KBM-7 (cell line): ENCODE measurements around the gene ATP11B.
A peak's percentile ranks its signal among the peaks of the same experiment; 100 is the strongest.

Experiments used
- DNase-seq: peaks from one replicate; pipeline ENCODE4 v3.0.0-alpha.2; 2015
- in situ Hi-C: fragments of 300-500 bp; cut with MboI; formaldehyde crosslinking; loops from 2 replicates; pipeline ENCODE4 v1.14.3; 2020; ENCODE audit warnings: low sequenced_read_pairs, low pct_unique_long_range_greater_than_20kb, mixed read lengths

The ATP11B gene

GRCh38 chr3:182792901-182793662, at the start of gene ATP11B:
Gene ATP11B, plus strand, starts transcription at chr3:182793504. Its CDS starts 256 bp downstream, at chr3:182793760.
- in situ Hi-C loops = no loop called here
- peak; percentile 73 for DNase-seq

- DNase-seq = no peak
- in situ Hi-C loops = no loop called here
Observed at GRCh38 chr3:182746959-182747358, 46.3 kb upstream of the ATP11B start.

DNA sequence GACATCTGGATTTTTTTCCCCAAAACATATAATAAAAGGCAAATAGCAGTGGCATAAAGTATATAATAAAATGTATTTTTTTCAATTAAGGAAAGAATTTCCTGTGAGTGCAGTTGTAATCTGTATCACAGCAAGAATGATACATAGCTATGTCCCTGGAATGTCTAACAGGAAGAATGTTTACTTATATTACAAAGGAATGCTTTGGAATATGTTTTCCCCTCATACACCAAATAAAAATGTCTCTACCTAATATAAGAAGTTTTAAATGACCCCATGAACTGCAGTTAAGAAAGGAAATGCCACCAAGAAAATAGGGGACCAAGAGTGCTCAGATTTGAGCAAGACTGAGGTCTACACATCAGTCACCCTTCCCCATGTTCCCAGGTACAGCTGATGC, 38.0 kb upstream of the ATP11B start:
- DNase-seq = no peak
- in situ Hi-C loops = no loop called here

DNA sequence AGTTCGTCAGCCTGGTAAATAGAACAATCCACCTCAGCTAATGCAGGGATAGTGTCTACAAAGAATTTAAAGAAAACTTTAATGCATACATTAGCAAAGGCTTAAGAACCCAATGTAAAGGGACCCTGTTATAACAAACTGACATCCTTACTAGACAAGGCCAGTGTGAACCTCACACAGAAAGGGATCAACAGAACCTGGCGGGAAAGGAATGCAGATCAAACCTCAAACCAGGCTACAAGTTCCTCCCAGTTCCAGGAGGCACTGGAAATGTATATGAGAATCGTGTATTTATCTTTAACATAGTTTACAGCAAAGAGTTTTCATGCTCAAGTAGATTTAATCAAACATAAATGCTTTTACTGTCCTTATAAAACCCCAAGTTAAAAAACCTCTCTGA, 37.6 kb upstream of the ATP11B start:
- DNase-seq = no peak
- in situ Hi-C loops = no loop called here

GRCh38 chr3:182760576-182761164, 32.6 kb upstream of the ATP11B start:
- in situ Hi-C loops = no loop called here
- DNase-seq = no peak

GRCh38 chr3:182763896-182764295, 29.4 kb upstream of the ATP11B start:
- no peak for DNase-seq
- in situ Hi-C loops = no loop called here

GRCh38 chr3:182765287-182765686, 28.0 kb upstream of the ATP11B start:
- DNase-seq = no peak
- in situ Hi-C loops = no loop called here

DNA sequence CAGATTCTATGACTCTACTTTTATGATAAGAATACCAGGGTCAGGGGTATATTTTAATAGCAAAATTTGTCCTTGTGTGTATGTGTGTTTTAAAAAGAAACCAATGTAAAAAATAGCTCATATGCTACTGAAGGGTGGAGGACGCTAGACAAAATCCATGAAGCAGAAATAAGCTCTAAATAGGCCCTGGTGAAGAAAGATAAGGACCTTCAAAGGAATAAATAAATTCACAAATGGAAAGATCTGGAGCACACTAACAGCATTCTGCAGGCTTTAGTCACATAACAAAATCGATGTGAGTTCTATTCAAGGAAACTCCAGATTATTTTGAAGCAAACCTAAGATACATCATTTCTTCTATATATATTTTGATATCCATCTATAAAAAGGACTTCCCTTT, 27.2 kb upstream of the ATP11B start:
- in situ Hi-C loops = no loop called here
- no peak for DNase-seq

- no peak for DNase-seq
- in situ Hi-C loops = no loop called here
Observed at GRCh38 chr3:182768413-182768812, 24.9 kb upstream of the ATP11B start.

- in situ Hi-C loops = no loop called here
- DNase-seq = no peak
Observed at GRCh38 chr3:182769673-182770072, 23.6 kb upstream of the ATP11B start.

GRCh38 chr3:182782149-182782548, 11.2 kb upstream of the ATP11B start:
- in situ Hi-C loops = no loop called here
- no peak for DNase-seq

GRCh38 chr3:182783106-182783505, 10.2 kb upstream of the ATP11B start:
- no peak for DNase-seq
- in situ Hi-C loops = no loop called here

DNA sequence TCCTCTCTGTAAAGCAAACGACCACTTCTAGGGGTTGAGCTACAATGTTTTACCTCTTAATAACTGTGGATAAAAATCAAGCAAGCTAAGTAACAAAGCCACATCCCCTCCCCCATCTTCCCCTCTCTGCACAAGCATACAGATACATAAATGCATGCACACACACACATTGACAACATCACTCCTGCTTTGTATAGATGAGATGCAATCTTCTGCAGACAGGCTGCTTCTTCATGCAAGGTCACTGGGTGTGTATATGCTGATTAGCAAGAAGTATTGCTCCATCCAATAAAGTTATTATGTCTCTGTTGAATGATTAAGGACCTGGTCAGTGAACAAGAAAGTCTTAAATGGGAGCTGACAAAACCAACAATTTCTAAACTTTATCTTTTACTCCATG, 8.8 kb upstream of the ATP11B start:
- DNase-seq = no peak
- in situ Hi-C loops = no loop called here

DNA sequence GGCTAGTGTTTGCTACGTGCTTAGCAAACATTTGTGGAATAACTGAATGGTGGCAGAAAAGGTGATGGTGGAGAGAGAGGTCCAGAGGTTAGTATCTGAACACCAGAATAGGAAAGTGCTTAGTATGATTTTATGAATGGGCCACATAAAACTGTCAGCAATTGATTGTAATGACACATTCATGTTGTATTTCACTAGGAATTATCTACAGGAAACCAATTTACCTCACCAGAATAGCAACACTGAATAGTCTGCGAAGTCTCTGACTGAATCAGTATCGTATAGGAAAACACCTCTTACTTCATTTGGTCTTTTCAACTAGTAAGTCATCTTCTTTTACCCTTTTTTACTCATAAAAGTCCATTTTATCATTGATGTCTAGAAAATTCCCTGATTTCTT, 8.2 kb upstream of the ATP11B start:
- in situ Hi-C loops = no loop called here

GRCh38 chr3:182785756-182786155, 7.5 kb upstream of the ATP11B start:
- in situ Hi-C loops = no loop called here
- DNase-seq = no peak

More for the DNA sequence above, 8.2 kb upstream of the ATP11B start:
- no peak for DNase-seq

GRCh38 chr3:182786564-182787196, 6.6 kb upstream of the ATP11B start:
- in situ Hi-C loops = no loop called here
- no peak for DNase-seq

DNA sequence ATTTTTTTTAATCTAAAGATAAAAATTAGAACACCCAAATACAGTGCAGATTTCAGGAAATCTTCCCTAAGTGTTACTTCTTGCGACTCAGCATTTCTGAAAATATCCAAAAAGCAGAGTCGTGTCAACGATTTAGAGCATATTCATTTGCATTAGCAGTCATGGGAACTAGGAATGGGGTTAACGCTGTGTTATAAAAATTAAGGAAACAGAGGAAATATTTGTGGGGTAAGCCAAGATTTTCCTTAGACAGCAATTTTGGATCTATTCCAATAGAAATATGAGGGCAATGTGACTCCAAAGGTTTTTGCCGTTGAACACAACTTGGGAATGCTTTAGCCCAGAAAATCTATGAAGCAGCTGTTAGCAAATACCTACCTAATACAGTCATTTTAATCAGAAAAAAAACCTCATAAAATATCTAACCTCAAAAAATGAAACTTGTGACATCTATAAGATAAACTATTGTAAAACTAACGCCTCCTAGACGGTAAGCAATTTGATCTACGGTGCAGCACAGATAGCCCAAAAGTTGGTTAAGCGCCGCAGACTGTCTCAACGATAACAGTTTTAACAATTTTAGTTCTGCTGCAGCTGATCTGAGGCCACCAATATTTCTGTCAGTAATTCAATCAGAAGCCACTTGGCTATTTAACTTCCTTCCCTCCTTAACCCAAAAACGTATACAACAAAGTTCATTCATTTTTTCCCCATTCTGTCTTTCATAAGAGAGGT, 5.8 kb upstream of the ATP11B start:
- no peak for DNase-seq
- in situ Hi-C loops = no loop called here

DNA sequence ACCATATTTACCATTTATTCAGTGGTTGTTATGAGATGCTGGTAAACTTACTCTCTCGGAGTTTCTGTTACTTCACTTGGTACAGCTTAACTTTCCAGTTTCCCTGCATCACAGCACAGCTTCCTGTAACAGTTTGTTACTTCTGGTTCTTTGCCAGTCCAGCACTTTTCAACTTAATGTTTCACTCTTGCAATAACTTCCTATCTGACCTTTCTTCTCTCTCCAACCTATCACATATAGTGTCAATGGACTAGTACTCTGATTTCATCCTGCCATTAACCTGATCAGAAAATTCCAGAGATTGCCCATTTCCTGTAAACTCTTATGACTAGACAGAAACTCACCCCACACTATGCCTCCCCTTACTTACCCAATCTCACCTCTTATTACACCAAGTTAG, 3.9 kb upstream of the ATP11B start:
- DNase-seq = no peak
- in situ Hi-C loops = no loop called here

DNA sequence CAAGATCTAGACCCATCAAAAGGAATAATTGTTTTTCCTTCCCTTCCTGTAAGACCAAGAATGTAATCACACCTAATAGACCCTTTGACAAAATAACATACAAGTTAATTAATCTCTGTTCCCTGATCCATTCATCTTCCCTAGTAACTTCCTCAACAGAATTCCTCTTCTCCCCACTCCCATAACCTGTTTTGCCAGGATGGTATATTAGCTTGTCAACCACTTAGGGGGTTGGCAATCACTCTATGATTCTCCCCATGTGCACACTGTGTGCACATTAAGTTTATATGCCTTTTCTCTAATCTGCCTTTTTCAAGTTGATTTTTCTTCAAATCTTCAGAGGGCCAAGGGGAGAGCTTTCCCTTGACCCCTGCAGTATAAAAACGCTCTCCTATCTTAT, 2.7 kb upstream of the ATP11B start:
- no peak for DNase-seq
- in situ Hi-C loops = no loop called here
